K562 (cell line): ENCODE results near the gene NACA2. TPM values are rescaled to one million over a fixed set of nuclear protein-coding genes. Genes with fewer than 3 reads are reported as not detected.
A peak's percentile ranks its signal among the peaks of the same experiment; 100 is the strongest.

Source experiments
- ATAC-seq: fragments of 200-7000 bp; cut with Tn5 transposase; 3 replicates; pipeline ENCODE4 v1.9.1; 2020; ENCODE audit warnings: moderate library complexity
- BruUV-seq: library from RNA; stranded (reverse); fragments of 400-500 nt; replicated peaks from 2 replicates; lab custom pipeline; 2021; lab: Mats Ljungman, UMichigan
- CTCF ChIA-PET: fragments of 300-600 bp; formaldehyde crosslinking; extraction: SDS; loops from one replicate; lab custom pipeline; 2021; ENCODE audit warnings: low intra/inter-chr PET ratio; lab: Yijun Ruan, JAX
- POLR2A ChIA-PET: fragments of 300-600, 350-650 bp; sonication (Branson Sonifier 250); formaldehyde crosslinking; extraction: SDS; loops from one replicate; lab custom pipeline; 2021; ENCODE audit warnings: antibody characterized with exemption, inconsistent platforms; lab: Yijun Ruan, JAX
- DNase-seq, 4 experiments: peaks; one replicate each; pipeline versions ENCODE4 v3.0.0 to v3.0.0-alpha.2; 2011 to 2018; ENCODE audit warnings: low spot score in 3 of 4, mixed read lengths in 3 of 4; ENCODE audit errors: extremely low read depth in 1 of 4
- FAIRE-seq: peaks from 2 replicates; lab custom pipeline; 2011; peaks lifted over from hg19 to GRCh38; lab: Jason Lieb, UNC
- H2AFZ ChIP-seq: 2 replicates; pipeline ENCODE4 v1.6.0; 2011; ENCODE audit warnings: low read depth, low read length, control low read depth, inconsistent platforms
- H3K27ac ChIP-seq: fragments of 200-600 bp; 3 replicates; pipeline ENCODE4 v1.8.0; 2011; ENCODE audit warnings: low read depth, mild to moderate bottlenecking, control low read depth, inconsistent platforms, low read length, moderate library complexity, mixed read lengths; ENCODE audit errors: extremely low read depth
- H3K27me3 ChIP-seq, 2 experiments: fragments of 300-600 bp in 1 of 2; 2 replicates in 1 of 2; 3 replicates in 1 of 2; pipeline versions ENCODE4 v1.6.0 to v1.8.0; 2011; ENCODE audit warnings: inconsistent platforms in 2 of 2, low read length in 2 of 2, mild to moderate bottlenecking in 1 of 2, mixed read lengths in 1 of 2, moderate library complexity in 1 of 2; ENCODE audit not compliant: control insufficient read depth in 2 of 2, insufficient read depth in 2 of 2
- H3K36me3 ChIP-seq: fragments of 300-600 bp; 3 replicates; pipeline ENCODE4 v1.8.0; 2011; ENCODE audit warnings: mild to moderate bottlenecking, low read length, inconsistent platforms; ENCODE audit not compliant: control insufficient read depth, insufficient read depth
- H3K4me1 ChIP-seq, 2 experiments: fragments of 200-600 bp in 1 of 2; replicated peaks in 1 of 2; 2 replicates in 1 of 2; 3 replicates in 1 of 2; pipeline versions ENCODE4 v1.5.1 to v1.8.0; 2011; ENCODE audit warnings: inconsistent platforms in 2 of 2, low read length in 2 of 2, mild to moderate bottlenecking in 1 of 2, mixed read lengths in 1 of 2, moderate library complexity in 1 of 2; ENCODE audit not compliant: control insufficient read depth in 2 of 2, insufficient read depth in 2 of 2
- H3K4me2 ChIP-seq: 2 replicates; pipeline ENCODE4 v1.6.1; 2011; ENCODE audit warnings: low read length, control low read depth, inconsistent platforms, mixed read lengths; ENCODE audit not compliant: insufficient read depth
- H3K4me3 ChIP-seq: fragments of 200-600 bp; sonication (generic), shearing (Covaris generic); 2 replicates; pipeline ENCODE4 v1.5.1; 2016; ENCODE audit warnings: control low read depth, inconsistent platforms
- H3K79me2 ChIP-seq: fragments of 200-600 bp; 3 replicates; pipeline ENCODE4 v1.8.0; 2011; ENCODE audit warnings: low read length, inconsistent platforms; ENCODE audit not compliant: control insufficient read depth, insufficient read depth
- H3K9ac ChIP-seq, 2 experiments: 2 replicates each; pipeline versions ENCODE4 v1.6.0 to v1.6.1; 2011; ENCODE audit warnings: low read depth in 2 of 2, low read length in 2 of 2, control low read depth in 1 of 2, inconsistent platforms in 1 of 2, mild to moderate bottlenecking in 1 of 2, mixed read lengths in 1 of 2; ENCODE audit not compliant: insufficient read depth in 1 of 2
- H3K9me1 ChIP-seq: one replicate; pipeline ENCODE4 v1.6.0; 2011; ENCODE audit warnings: inconsistent platforms, mild to moderate bottlenecking, low read length, moderate library complexity; ENCODE audit not compliant: control insufficient read depth, insufficient read depth
- H3K9me3 ChIP-seq: replicated peaks from 2 replicates; pipeline ENCODE4 v1.5.1; 2011; ENCODE audit warnings: low read depth, low read length, inconsistent platforms; ENCODE audit not compliant: control insufficient read depth, insufficient read depth
- H4K20me1 ChIP-seq: replicated peaks from 2 replicates; pipeline ENCODE4 v1.6.1; 2011; ENCODE audit warnings: low read length, inconsistent platforms, mixed read lengths; ENCODE audit not compliant: control insufficient read depth, insufficient read depth
- BRF1 ChIP-seq: IDR thresholded peaks from 3 replicates; pipeline ENCODE4 v1.6.1; 2011; ENCODE audit warnings: borderline replicate concordance, mild to moderate bottlenecking; ENCODE audit not compliant: insufficient read length; ENCODE audit errors: extremely low read depth
- CREB5 ChIP-seq: fragments of 250-450 bp; sonication (Bioruptor Pico); IDR thresholded peaks from 2 replicates; pipeline ENCODE4 v1.5.0; 2020; ENCODE audit warnings: mild to moderate bottlenecking
- ETS1 ChIP-seq: conservative IDR thresholded peaks from 2 replicates; pipeline ENCODE4 v1.6.1; 2011; ENCODE audit warnings: low read depth, mild to moderate bottlenecking, low read length; ENCODE audit not compliant: control insufficient read depth
- NFRKB ChIP-seq: fragments of 450-650 bp; IDR thresholded peaks from 2 replicates; pipeline ENCODE4 v1.6.1; 2016; ENCODE audit warnings: low read depth
- STAT6 ChIP-seq: sonication (generic); formaldehyde crosslinking; IDR thresholded peaks from 2 replicates; pipeline ENCODE4 v1.8.1; 2023; ENCODE audit warnings: mild to moderate bottlenecking, missing genetic modification reagents
- ZBTB11 ChIP-seq, 3 experiments: fragments of 200-800 bp in 1 of 3; fragments of 250-450 bp in 1 of 3; fragments of 450-650 bp in 1 of 3; sonication (Bioruptor Pico) in 1 of 3; sonication (Bioruptor generic) in 1 of 3; formaldehyde crosslinking in 1 of 3; IDR thresholded peaks; 2 replicates each; pipeline versions ENCODE4 v1.6.1 to v1.8.0; 2016 to 2022; ENCODE audit warnings: mild to moderate bottlenecking in 2 of 3, missing genetic modification characterization in 2 of 3, missing compliant biosample characterization in 1 of 3, moderate library complexity in 1 of 3
- ZNF408 ChIP-seq: fragments of 250-450 bp; sonication (Bioruptor Pico); IDR thresholded peaks from 2 replicates; pipeline ENCODE4 v1.4.0; 2020; ENCODE audit warnings: low read depth, mild to moderate bottlenecking, moderate library complexity
- WGBS: fragments of 100-300 bp; shearing (Covaris generic); methylation state at CpG from one replicate; pipeline ENCODE4 v1.1.6; 2016; ENCODE audit warnings: low coverage, mixed read lengths; ENCODE audit not compliant: insufficient coverage; ENCODE audit errors: missing lambda C conversion rate; 5-methylcytosine and 5-hydroxymethylcytosine counted together
- in situ Hi-C: fragments of 300-500 bp; cut with MboI; formaldehyde crosslinking; loops from 4 replicates; pipeline ENCODE4 v1.15.0; 2018; ENCODE audit warnings: inconsistent platforms, mixed read lengths
- intact Hi-C: fragments of 100-400 bp; cut with micrococcal nuclease; formaldehyde crosslinking; loops from 2 replicates; pipeline ENCODE4 v1.14.2; 2022
- polyA plus RNA-seq, 8 experiments: library from polyadenylated mRNA; depleted of rRNA in 4 of 8; stranded (reverse) in 5 of 8; unstranded in 3 of 8; fragments of >200 nt; fragmentation: Nextera tagmentation in 2 of 8; fragmentation: Illumina TruSeq in 1 of 8; extraction: Ambion mirVana in 2 of 8; extraction: Trizol in 1 of 8; gene quantifications; 2 replicates each; pipeline versions ENCODE4 v1.2.1 to v1.2.3, GENCODE V29; 2011 to 2014; ENCODE audit warnings: inconsistent platforms in 1 of 8, missing spikeins in 1 of 8
- total RNA-seq, 7 experiments: library from RNA; depleted of rRNA in 6 of 7; stranded (reverse); fragments of >200 nt in 6 of 7; fragmentation: Illumina TruSeq in 2 of 7; extraction: Trizol in 2 of 7; gene quantifications; 2 replicates each; pipeline versions ENCODE4 v1.2.1 to v1.2.3, GENCODE V29; 2011 to 2021; ENCODE audit warnings: low replicate concordance in 1 of 7

NACA2 gene
- total and polyA plus RNA-seq, 9 of the 15 experiments (the other 6 are each of a cell fraction or from before 2014, with no cell fraction given) = 0.13 to 0.29 (median 0.23) TPM; not detected in 4

DNA sequence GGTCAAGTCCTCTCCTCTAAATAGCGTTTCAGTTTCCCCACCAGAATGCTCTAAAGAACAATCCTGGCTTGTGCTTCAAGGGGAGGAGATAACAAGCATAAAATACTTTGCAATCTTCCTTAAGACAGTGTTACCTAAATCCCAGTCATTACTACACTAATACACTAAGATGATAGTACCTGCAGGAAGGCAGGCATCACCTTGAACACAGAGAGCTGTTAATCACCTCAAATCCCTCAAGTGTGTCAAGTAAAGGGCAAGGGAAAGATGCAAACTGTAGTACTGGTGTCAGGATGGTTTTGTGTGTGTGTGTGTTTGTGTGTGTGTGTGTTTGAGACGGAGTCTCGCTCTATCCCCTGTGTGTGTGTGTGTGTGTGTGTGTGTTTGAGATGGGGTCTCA, 36.8 kb downstream of the NACA2 start:
- Histone ChIP-seq H2AFZ (no peak overlapping the region), H3K4me3 (no peak overlapping the region), H3K79me2 (no peaks in the 10 kb centered on the region), H3K4me2 (no peak overlapping the region), H3K9me1 (no peaks in the 10 kb centered on the region), H3K9ac (no peak overlapping the region), H4K20me1 (no peaks in the 10 kb centered on the region; the same call in 1 of the 2 replicates), H3K27ac (no peak overlapping the region), H3K9me3 (no peaks in the 10 kb centered on the region), H3K27me3 (peaks cover 18% of the 10 kb centered on the region in 2 experiments; a peak in 4 of 5 replicates), H3K36me3 (no peaks in the 10 kb centered on the region), H3K4me1 (no peaks in the 10 kb centered on the region)
- intact Hi-C loops = loop anchor here (5.0 kb wide), 1 partner anchor 582 kb away; no protein-coding TSS in a partner anchor
- FAIRE-seq (no peak), ATAC-seq (no peak), DNase-seq (no peak)
- in situ Hi-C loops = loop anchor here (5.0 kb wide), 1 partner anchor 132 kb away; no protein-coding TSS in a partner anchor
- BruUV-seq = no TSS peak
- CTCF ChIA-PET = no interaction called here
- POLR2A ChIA-PET = no interaction called here
- WGBS = 0% methylated on average over 1 of the region's 3 CpGs
- no peak for TF ChIP-seq ETS1
- no peak for TF ChIP-seq BRF1
- no peak for TF ChIP-seq NFRKB
- no peak for TF ChIP-seq CREB5 (CRISPR knock-in tag)
- TF ChIP-seq ZNF408 (CRISPR knock-in tag) = no peak
- no peak for TF ChIP-seq STAT6 (CRISPR knock-in tag)
- peak in 1 of 3 experiments; percentile 77; a peak in 2 of 6 replicates for TF ChIP-seq ZBTB11 (CRISPR knock-in tag; IDR thresholded peaks at IDR 0.05)
